ENCODE results near the gene RABL6.
"Not testable (repeated sequence)": the region's sequence is repeated elsewhere in the genome, so short reads cannot be mapped to it uniquely, and the experiment has no call there.

Gene RABL6

GRCh38 chr9:136807281-136808074 is at the start of gene RABL6:
Gene RABL6 (plus strand): TSS chr9:136807948. CDS start chr9:136808197, 249 bp downstream.
- DNase-seq: peak; percentile 51 to 68 (median 60)

GRCh38 chr9:136759001-136759400 is 48.7 kb upstream of the RABL6 start:
- no peak for DNase-seq

GRCh38 chr9:136759436-136760325 is 48.1 kb upstream of the RABL6 start:
- DNase-seq: no peak

- DNase-seq: no peak
These were observed 47.3 kb upstream of the RABL6 start for GRCh38 chr9:136760424-136760823.

GRCh38 chr9:136760834-136761544 is 46.8 kb upstream of the RABL6 start:
- DNase-seq: not testable (repeated sequence)

- no peak for DNase-seq
These were observed 46.2 kb upstream of the RABL6 start for GRCh38 chr9:136761545-136761981.

GRCh38 chr9:136762221-136762691 is 45.5 kb upstream of the RABL6 start:
- DNase-seq: no peak

GRCh38 chr9:136762915-136763648 is 44.7 kb upstream of the RABL6 start:
- DNase-seq: peak in 1 of 4 experiments; percentile 15

GRCh38 chr9:136763649-136764035 is 44.1 kb upstream of the RABL6 start:
- DNase-seq: no peak

- DNase-seq: no peak
These were observed 43.4 kb upstream of the RABL6 start, which contains the start of gene LCN15 for GRCh38 chr9:136764301-136764891. Gene LCN15 (minus strand): TSS chr9:136764518. CDS start chr9:136764488, 30 bp downstream.

- DNase-seq: no peak
These were observed 42.7 kb upstream of the RABL6 start for GRCh38 chr9:136765041-136765440.

- DNase-seq: not testable (repeated sequence)
These were observed 41.9 kb upstream of the RABL6 start for GRCh38 chr9:136765745-136766409.

GRCh38 chr9:136766410-136767120 is 41.2 kb upstream of the RABL6 start:
- peak in 3 of 4 experiments; percentile 31 to 40 (median 35) for DNase-seq

- DNase-seq: peak in 2 of 4 experiments; percentile 14 to 30
These were observed 38.0 kb upstream of the RABL6 start for GRCh38 chr9:136769710-136770191.

- no peak for DNase-seq
These were observed 35.8 kb upstream of the RABL6 start for GRCh38 chr9:136771907-136772415.

GRCh38 chr9:136773386-136774044 is 34.2 kb upstream of the RABL6 start:
- DNase-seq: no peak

GRCh38 chr9:136774416-136775045 is 33.2 kb upstream of the RABL6 start:
- no peak for DNase-seq

- no peak for DNase-seq
These were observed 32.6 kb upstream of the RABL6 start for GRCh38 chr9:136775191-136775590.

- DNase-seq: no peak
These were observed 30.8 kb upstream of the RABL6 start for GRCh38 chr9:136776947-136777346.

Measured in activated CD4-positive, CD25-positive, alpha-beta regulatory T cell (primary cell).